ENCODE results near the gene MEIS2. TPM values are rescaled to one million over a fixed set of nuclear protein-coding genes. Genes with fewer than 3 reads are reported as not detected.

MEIS2 gene
- total and polyA plus RNA-seq, 12 donors: 21.1 to 64.5 (median 48.5) TPM

DNA sequence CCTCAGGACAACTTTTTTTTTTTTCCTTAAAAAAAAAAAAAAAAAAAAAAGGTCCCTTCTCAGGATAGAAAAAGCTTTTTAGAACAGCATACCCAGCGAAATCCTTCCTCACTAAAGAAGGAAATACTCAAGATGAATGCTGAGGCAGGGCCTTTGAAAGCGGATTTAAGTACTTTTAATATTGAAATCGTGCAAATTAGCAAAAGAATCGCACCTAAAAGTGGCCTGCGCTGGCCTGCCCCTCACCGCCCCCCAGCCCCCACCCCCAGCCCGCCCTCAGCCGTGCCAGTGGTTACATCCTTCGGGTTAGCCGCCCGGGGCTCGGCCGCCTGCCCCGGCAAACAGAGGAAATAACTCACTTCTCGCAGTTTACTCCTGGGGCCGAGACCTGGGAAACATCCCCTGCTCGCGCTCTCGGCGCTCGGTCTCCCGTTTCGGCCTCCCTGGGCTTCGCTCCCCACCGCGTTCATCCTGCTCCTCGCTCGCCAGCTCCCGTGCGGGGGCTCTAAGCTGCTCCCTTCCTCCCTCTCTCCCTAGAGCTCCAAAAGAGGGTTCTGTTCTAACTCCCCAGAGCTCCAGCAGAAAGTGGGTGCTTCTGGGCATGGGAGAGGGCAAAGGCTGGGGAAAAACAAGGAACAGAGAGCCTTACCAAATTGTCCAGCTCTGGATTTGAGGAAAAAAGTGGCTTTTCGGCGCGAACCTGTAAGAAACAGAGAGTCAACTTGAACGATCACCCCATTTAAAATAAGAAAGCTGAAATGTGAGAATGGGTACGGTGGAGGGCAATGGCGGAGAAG lies 5.2 kb downstream of the MEIS2 start:
- Histone ChIP-seq H3K27ac (peak overlapping the region; percentile 91 to 99 (median 96)), H3K9me3 (no peaks in the 10 kb centered on the region), H3K36me3 (peaks cover 0 to 26% (median 0%) of the 10 kb centered on the region in 9 donors), H3K4me3 (peak overlapping the region; percentile 19 to 86 (median 74)), H3K4me1 (peaks cover 0 to 57% (median 35%) of the 10 kb centered on the region in 9 donors), H3K27me3 (peaks cover 0 to 72% (median 8%) of the 10 kb centered on the region in 7 donors)
- 8% methylated on average over 36 of the region's 36 CpGs for WGBS, 2 donors
- intact Hi-C loops (cut with DNase I): loop anchor here in 6 of 10 donors (5.0 to 10.0 kb wide), 7 partner anchors 38 to 500 kb away; no protein-coding TSS in a partner anchor
- TF ChIP-seq, protein P1, sequence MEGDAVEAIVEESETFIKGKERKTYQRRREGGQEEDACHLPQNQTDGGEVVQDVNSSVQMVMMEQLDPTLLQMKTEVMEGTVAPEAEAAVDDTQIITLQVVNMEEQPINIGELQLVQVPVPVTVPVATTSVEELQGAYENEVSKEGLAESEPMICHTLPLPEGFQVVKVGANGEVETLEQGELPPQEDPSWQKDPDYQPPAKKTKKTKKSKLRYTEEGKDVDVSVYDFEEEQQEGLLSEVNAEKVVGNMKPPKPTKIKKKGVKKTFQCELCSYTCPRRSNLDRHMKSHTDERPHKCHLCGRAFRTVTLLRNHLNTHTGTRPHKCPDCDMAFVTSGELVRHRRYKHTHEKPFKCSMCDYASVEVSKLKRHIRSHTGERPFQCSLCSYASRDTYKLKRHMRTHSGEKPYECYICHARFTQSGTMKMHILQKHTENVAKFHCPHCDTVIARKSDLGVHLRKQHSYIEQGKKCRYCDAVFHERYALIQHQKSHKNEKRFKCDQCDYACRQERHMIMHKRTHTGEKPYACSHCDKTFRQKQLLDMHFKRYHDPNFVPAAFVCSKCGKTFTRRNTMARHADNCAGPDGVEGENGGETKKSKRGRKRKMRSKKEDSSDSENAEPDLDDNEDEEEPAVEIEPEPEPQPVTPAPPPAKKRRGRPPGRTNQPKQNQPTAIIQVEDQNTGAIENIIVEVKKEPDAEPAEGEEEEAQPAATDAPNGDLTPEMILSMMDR (IDR thresholded peaks at IDR 0.05): no peak
- ATAC-seq (peak in 4 of 8 donors; percentile 3 to 22 (median 10)), DNase-seq (peak in 1 of 2 donors; percentile 32)

DNA sequence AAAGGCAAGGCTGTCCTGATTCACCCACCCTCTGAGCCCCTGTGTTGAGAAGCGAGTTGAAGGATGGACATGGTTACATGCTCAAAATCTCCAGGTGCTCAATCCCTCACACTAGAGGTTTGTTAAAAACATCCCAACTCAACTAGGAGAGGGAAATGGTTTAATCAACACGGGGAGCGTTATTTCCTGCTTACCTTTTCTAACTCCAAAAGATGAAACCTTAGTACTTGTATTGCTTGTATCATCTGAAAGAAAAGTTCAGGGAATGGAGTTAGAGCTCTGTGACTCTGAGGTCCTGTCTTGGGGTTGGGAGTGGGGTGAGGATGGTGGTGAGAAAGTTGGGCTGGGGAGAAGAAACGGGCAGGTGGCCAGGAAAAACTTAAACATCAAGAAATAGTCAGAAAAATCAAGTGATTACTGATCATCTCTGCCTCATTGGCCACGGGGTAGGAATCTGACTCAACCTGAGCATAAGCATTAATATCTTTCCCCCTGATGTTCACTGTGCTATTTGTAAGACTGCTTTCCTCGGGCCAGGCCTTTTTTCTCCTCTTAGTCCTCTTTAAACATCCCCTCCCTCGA lies 5.9 kb downstream of the MEIS2 start:
- 24 to 31% methylated on average over 7 of the region's 7 CpGs for WGBS, 2 donors
- intact Hi-C loops (cut with DNase I): loop anchor here in 5 of 10 donors (5.0 to 10.0 kb wide), 5 partner anchors 37 to 500 kb away; no protein-coding TSS in a partner anchor
- DNase-seq (no peak), ATAC-seq (no peak)
- Histone ChIP-seq H3K27ac (peak overlapping the region; percentile 91 to 99 (median 96)), H3K4me3 (peak overlapping the region in 9 of 10 donors; percentile 1 to 86 (median 76)), H3K27me3 (peaks cover 0 to 66% (median 8%) of the 10 kb centered on the region in 7 donors), H3K9me3 (no peaks in the 10 kb centered on the region), H3K36me3 (peaks cover 0 to 27% (median 0%) of the 10 kb centered on the region in 9 donors), H3K4me1 (peaks cover 0 to 60% (median 35%) of the 10 kb centered on the region in 9 donors)
- TF ChIP-seq, protein P1 (IDR thresholded peaks at IDR 0.05): no peak

DNA sequence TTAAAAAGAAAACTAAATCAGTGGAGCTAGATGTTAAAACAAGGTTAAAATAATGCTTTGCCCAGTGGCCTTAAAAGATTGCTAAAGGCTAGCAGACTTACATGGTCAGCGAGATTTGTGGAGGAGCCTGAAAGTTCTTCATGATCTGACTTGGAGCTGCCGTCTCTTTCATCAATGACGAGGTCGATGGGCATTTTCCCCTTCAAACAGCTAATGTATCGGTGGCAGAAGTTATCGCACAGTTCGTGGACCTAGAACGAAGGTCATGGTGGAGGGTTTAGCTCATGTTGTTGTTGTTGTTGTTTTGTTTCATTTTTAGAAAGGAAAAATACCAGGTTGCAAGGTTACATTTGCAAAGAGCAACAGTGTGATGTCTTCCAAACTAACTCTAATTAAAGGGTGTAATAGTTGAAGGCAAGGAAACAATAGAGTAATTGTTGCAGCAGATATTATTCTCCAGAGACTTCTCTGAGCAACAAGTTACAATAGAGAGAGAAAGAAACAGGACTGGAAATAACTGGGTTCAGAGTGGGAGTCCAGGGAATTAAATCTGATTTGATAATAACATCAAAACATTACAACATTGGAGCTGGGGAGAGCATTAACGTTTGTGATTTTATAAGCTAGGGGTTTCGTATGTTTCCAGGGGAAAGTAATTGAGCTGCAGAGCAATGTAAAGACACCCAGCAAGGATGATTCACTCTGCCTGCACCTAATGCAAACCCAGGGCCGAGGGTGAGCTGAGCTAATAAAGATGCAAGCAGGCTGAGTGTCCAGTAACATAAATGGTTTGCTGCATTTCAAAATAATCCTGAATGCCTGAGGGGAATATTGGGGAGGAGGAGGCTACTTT lies 6.6 kb downstream of the MEIS2 start:
- peak overlapping the region in 9 of 10 donors; percentile 91 to 99 (median 96) for H3K27ac ChIP-seq
- DNase-seq (no peak), ATAC-seq (no peak)
- no peaks in the 10 kb centered on the region for H3K9me3 ChIP-seq
- H3K4me1 ChIP-seq: peaks cover 0 to 65% (median 35%) of the 10 kb centered on the region in 9 donors
- 22 to 35% methylated on average over 11 of the region's 11 CpGs for WGBS, 2 donors
- peak overlapping the region in 9 of 10 donors; percentile 1 to 86 (median 76) for H3K4me3 ChIP-seq
- TF ChIP-seq, protein P1 (IDR thresholded peaks at IDR 0.05): no peak
- H3K27me3 ChIP-seq: peaks cover 0 to 59% (median 8%) of the 10 kb centered on the region in 7 donors
- H3K36me3 ChIP-seq: peaks cover 0 to 30% (median 0%) of the 10 kb centered on the region in 9 donors
- intact Hi-C loops (cut with DNase I): loop anchor here in 5 of 10 donors (5.0 to 10.0 kb wide), 5 partner anchors 36 to 499 kb away; no protein-coding TSS in a partner anchor

All from heart right ventricle (tissue), 16 donors.